GM12874 (cell line): ENCODE results near the gene RPGRIP1.

Experiments
- TF ChIP-seq, protein P1 (sequence below): IDR thresholded peaks from 2 replicates; pipeline ENCODE4 v1.5.1; 2011; ENCODE audit warnings: low read depth, mild to moderate bottlenecking, control low read depth, low read length, moderate library complexity; ENCODE audit not compliant: insufficient read depth

RPGRIP1 gene

DNA sequence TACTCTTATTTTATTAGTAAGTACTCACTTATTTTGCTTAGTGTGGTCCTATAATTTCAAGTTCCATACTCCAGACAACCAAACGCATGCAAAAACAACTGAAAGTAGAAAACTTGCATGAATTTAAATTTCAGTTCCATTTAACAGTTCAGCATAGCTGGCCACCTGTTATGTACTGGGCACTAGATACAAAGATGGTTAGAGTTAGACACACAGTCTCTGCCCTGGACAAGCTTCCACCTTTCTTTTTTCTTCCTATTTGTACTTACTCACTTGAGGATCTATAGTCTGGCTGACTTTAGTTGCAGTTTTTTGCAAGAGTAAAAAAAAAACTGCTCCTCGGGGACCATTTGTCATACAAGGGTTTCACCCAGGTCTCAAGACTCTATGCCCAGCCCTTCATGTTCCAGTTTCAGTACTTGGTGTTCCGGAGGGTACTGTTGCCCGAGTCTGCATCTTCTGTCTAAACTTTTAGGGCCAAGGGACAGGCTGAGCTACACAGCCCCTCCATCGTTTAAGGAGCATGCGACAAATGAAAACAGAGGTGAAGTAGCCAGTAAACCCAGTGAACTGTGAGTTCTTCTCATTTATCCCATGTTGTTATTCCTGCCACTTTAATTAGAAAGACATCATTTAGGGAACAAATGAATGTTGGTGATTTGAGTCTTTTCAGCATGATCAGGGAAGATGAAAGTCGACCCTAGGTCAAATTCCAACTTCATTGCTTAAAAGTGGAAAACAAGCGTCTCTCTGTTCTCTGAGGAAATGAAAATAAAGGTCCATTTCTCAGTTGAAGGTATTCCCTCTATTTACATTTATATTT, 22.3 kb downstream of the RPGRIP1 start:
- TF ChIP-seq, protein P1, sequence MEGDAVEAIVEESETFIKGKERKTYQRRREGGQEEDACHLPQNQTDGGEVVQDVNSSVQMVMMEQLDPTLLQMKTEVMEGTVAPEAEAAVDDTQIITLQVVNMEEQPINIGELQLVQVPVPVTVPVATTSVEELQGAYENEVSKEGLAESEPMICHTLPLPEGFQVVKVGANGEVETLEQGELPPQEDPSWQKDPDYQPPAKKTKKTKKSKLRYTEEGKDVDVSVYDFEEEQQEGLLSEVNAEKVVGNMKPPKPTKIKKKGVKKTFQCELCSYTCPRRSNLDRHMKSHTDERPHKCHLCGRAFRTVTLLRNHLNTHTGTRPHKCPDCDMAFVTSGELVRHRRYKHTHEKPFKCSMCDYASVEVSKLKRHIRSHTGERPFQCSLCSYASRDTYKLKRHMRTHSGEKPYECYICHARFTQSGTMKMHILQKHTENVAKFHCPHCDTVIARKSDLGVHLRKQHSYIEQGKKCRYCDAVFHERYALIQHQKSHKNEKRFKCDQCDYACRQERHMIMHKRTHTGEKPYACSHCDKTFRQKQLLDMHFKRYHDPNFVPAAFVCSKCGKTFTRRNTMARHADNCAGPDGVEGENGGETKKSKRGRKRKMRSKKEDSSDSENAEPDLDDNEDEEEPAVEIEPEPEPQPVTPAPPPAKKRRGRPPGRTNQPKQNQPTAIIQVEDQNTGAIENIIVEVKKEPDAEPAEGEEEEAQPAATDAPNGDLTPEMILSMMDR = no peak

DNA sequence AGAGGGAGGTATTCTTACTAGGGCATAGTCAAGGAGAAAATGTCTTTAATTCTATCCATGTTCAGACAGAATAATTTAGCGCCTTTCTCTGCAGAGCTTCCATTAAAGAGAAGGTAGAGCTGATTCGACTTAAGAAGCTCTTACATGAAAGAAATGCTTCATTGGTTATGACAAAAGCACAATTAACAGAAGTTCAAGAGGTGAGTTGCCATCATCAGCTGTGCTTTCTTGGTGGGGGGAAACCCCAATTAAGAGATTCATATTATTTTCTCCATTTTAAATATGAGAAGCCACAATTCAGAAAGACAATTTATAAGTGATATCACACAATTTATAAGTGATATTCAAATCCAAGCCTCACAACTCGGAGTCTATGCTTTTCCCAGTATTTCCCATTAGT, 27.8 kb downstream of the RPGRIP1 start:
- TF ChIP-seq, protein P1 = no peak

DNA sequence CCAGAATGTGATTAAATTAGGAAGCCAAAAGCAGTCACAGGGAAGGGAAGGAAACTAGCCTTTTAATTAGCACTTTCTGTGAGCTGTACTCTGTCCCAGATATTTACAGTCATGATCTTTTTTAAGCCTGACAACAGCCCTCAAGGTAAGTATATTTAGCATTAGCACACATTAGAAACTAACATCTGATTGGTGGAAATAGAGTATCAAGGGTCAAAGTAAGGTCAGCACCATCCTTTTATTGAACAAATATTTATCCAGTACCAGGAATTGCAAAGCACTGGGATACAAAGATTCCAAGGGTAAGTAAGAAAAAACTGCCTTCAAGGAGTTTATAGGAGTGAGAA, 28.2 kb downstream of the RPGRIP1 start:
- TF ChIP-seq, protein P1 = no peak

DNA sequence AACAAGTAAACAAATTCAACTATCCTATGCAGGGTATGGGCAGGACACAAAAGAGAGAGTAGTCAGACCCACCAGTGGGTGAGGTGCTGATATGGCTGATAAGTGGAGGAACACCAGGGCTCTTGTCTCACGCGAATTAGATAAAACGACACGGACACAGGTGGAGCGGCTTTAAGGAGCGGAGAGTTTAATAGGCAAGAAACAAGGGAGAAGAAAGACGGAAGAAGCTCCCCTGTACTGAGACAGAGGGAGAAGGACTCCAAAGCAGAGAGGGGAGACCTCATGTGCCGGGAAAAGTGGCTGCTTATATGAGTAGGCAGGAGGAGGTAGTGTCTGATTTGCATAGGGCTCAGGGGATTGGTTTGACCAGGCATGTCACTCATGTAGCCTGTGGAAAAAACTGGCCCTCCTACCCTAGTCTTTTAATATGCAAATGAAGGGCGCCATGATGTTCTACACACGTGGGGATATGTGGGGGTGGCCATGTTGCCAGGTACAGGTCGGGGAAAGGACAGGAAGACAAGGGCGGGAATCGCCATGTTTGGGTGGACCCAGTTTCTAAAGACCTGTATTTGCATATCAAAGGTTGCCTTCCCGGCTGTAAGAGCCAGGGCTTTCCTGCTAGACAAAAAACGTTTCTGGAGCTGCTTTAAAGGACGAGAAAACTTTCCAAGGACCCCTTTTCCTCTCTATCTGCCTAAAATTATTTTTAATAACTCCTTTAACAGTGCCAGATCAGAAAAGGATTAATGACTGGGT, 28.8 kb downstream of the RPGRIP1 start:
- TF ChIP-seq, protein P1 = no peak

DNA sequence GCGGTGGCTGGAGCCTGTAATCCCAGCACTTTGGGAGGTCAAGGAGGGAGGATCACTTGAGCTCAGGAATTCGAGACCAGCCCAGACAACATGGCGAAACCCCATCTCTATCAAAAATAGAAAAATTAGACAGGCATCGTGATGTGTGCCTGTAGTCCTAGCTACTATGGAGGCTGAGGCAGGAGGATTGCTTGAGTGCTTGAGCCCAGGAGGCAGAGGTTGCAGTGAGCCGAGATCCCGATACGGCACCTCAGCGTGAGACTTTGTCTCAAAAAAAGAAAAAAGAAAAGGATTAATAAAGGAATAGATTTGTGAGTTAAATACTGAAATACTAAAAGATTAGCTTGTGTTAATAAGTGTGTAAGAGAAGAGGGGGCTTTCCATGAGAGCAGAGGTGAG, 29.4 kb downstream of the RPGRIP1 start:
- TF ChIP-seq, protein P1 = no peak

DNA sequence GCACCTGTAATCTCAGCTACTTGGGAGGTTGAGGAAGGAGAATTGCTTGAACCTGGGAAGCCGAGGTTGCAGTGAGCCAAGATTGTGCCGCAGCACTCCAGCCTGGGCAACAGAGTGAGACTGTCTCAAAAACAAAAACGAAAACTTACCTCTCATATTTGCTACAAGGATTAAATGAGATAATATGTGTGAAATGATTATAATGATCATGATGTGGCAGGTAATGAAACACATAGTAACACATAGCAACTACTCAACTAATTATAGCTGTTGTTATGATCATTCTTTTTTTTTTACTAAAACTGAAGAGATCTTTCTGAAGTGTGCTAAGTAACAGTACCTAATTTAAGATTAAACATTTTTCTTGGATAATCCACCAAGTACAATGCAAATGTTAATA, 30.1 kb downstream of the RPGRIP1 start:
- TF ChIP-seq, protein P1 = no peak

DNA sequence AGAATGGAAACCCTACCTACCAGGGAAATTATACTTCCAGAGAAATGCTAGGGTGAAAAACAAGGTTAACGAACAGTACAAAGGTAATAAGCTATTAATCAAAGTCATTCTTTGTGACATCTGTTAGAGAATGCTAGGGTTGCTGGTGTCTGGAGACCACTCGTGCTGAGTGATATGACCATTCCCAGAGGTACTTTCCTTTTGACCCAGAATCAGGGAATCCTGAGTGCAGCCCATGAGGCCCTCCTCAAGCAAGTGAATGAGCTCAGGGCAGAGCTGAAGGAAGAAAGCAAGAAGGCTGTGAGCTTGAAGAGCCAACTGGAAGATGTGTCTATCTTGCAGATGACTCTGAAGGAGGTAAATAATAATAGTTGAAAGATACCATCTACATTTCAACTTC, 31.7 kb downstream of the RPGRIP1 start:
- TF ChIP-seq, protein P1 = no peak
